ENCODE data around the gene HDAC2. TPM values are rescaled to one million over a fixed set of nuclear protein-coding genes. Genes with fewer than 3 reads are reported as not detected.
A peak's percentile ranks its signal among the peaks of the same experiment; 100 is the strongest.
"Not testable (repeated sequence)": the region's sequence is repeated elsewhere in the genome, so short reads cannot be mapped to it uniquely, and the experiment has no call there.

The HDAC2 gene
- total RNA-seq, 4 donors from 2014 or later, result 29.6 to 49.5 (median 43.8) TPM

DNA sequence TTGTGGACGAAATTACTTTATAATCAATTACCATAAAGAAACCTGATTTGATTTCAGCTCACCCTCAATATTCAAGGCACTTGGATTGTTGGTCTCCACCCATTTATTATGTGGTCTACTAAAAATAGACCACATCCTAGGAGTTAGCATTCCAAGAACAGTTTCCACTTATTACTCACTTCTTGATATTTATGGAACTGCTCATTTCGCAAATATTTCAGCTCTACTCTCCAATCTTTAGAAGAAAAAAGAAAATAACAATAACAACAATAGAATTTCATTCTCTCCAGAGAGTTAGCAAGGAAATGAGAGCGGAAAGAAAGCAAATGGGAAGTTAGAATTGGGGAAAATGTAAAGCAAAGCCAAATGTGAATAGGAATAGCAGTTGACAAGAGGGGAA is 26.2 kb upstream of the HDAC2 start:
- no peak for DNase-seq
- H3K27me3 ChIP-seq, result no peaks in the 10 kb centered on the region
- TF ChIP-seq, protein P1, sequence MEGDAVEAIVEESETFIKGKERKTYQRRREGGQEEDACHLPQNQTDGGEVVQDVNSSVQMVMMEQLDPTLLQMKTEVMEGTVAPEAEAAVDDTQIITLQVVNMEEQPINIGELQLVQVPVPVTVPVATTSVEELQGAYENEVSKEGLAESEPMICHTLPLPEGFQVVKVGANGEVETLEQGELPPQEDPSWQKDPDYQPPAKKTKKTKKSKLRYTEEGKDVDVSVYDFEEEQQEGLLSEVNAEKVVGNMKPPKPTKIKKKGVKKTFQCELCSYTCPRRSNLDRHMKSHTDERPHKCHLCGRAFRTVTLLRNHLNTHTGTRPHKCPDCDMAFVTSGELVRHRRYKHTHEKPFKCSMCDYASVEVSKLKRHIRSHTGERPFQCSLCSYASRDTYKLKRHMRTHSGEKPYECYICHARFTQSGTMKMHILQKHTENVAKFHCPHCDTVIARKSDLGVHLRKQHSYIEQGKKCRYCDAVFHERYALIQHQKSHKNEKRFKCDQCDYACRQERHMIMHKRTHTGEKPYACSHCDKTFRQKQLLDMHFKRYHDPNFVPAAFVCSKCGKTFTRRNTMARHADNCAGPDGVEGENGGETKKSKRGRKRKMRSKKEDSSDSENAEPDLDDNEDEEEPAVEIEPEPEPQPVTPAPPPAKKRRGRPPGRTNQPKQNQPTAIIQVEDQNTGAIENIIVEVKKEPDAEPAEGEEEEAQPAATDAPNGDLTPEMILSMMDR (IDR thresholded peaks at IDR 0.05), result no peak
- no peak for TF ChIP-seq POLR2A (IDR thresholded peaks at IDR 0.05)
- H3K9me3 ChIP-seq, result no peaks in the 10 kb centered on the region
- H3K4me1 ChIP-seq, result no peaks in the 10 kb centered on the region
- H3K4me3 ChIP-seq, result no peak overlapping the region
- no peak overlapping the region for H3K27ac ChIP-seq
- no peaks in the 10 kb centered on the region for H3K36me3 ChIP-seq

DNA sequence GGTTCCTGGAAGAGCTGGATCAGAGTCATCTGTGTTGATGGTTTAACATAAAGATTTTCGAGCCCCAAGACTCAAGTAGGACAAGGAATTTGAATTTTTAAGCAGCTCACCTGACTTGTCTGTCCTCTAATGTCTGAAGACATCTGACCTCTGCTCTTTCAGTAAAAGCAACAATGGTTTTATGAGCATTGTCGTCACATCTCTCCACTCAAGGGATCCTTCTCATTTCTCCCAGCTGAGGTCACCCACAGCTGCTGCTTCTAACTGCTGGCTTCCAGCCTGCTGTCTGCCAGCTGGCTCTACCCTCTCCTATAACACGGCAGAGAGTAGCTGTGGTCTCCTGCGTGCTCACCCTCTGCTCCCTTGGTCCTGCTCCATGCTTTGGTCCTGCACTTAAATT is 24.7 kb upstream of the HDAC2 start:
- Histone ChIP-seq H3K9me3 (no peaks in the 10 kb centered on the region), H3K36me3 (no peaks in the 10 kb centered on the region), H3K27ac (no peak overlapping the region), H3K27me3 (no peaks in the 10 kb centered on the region), H3K4me3 (no peak overlapping the region), H3K4me1 (no peaks in the 10 kb centered on the region)
- no peak for DNase-seq
- no peak for TF ChIP-seq POLR2A (IDR thresholded peaks at IDR 0.05)
- TF ChIP-seq, protein P1 (IDR thresholded peaks at IDR 0.05), result no peak

DNA sequence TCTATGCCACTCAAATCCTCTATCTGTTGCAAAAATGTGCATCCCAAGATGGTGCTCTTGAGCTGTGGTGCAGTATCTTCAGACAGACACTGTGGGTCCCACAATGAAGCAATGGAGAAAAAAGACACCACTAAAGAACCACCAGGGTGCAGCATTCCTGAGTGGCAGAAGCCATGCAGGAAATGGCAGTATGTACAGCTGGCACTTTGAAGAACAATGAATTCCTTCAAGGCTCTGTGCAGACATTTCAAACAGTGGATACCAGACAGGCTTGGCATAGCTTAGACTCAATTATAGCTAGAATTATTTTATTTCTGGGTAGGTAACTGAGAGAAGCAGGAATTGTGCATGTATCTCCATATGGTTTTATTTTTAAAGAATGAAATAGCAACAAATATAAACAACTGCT is 24.0 kb upstream of the HDAC2 start:
- no peak overlapping the region for H3K4me3 ChIP-seq
- H3K4me1 ChIP-seq, result no peaks in the 10 kb centered on the region
- DNase-seq, result peak in 1 of 3 donors; percentile 50
- no peaks in the 10 kb centered on the region for H3K36me3 ChIP-seq
- no peaks in the 10 kb centered on the region for H3K9me3 ChIP-seq
- H3K27ac ChIP-seq, result no peak overlapping the region
- no peak for TF ChIP-seq POLR2A (IDR thresholded peaks at IDR 0.05)
- TF ChIP-seq, protein P1 (IDR thresholded peaks at IDR 0.05), result peak in 5 of 6 experiments; percentile 3 to 58 (median 48)
- no peaks in the 10 kb centered on the region for H3K27me3 ChIP-seq

DNA sequence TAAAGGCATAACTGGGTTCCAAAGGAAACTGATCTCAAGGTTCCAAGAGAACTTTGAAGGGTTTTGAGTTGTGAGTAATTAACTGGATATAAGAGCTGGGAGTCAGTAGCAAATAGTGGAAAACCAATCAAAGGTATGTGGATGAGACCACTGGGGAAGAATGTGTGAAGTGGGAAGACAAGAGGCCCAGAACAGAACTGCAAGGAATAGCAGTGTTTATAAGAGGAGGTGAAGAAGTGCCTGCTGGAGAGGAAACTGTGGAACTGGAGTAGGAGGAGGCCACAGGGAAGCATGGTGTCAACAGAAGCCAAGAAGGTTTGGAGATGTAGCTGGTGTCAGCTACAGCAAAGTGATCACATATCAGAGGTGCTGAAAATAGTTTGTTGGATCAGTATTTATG is 18.7 kb upstream of the HDAC2 start:
- Histone ChIP-seq H3K4me1 (no peaks in the 10 kb centered on the region), H3K4me3 (no peak overlapping the region), H3K27me3 (no peaks in the 10 kb centered on the region), H3K9me3 (no peaks in the 10 kb centered on the region), H3K36me3 (no peaks in the 10 kb centered on the region), H3K27ac (no peak overlapping the region)
- DNase-seq, result no peak
- TF ChIP-seq, protein P1 (IDR thresholded peaks at IDR 0.05), result no peak
- no peak for TF ChIP-seq POLR2A (IDR thresholded peaks at IDR 0.05)

DNA sequence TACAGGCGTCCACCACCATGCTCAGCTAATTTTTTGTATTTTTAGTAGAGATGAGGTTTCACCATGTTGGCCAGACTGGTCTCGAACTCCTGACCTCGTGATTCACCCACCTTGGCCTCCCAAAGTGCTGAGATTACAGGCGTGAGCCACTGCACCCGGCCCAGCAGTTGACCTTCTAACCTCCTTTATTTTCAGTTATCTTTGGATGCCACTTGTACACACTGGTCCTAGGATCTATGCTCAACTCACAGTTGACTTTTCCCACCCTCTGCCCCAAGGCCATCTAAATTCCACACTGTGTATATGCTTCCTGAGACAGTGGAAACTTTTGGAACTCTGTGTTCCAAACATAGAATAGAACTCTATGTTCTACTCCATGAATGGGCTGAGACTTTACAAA is 11.7 kb upstream of the HDAC2 start:
- not testable (repeated sequence) for H3K27ac ChIP-seq, H3K4me1 ChIP-seq

DNA sequence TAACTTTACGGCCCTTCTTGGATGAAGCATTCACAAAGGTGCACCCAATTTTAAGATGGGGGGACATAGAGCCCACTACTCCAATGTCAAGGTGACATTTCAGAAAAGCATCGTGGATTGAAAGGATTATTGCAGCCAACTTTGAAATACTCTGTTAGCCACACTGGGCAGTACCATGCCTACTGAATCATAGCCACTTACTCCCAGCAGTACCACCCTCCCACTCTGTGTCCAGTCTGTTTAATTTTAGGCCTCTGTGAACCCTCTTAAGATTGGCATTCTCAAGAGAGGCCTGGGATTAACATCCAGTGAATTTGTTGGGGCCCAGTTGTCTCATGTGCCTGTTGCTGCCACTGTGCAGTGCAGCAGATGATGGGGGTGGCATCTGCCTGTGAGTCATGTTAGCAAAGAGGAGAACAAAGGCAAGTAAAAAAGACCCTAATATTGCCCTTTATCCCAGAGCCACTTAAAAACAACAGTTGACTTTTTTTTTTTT is 11.2 kb upstream of the HDAC2 start:
- H3K36me3 ChIP-seq, result no peaks in the 10 kb centered on the region
- no peak overlapping the region for H3K4me3 ChIP-seq
- H3K9me3 ChIP-seq, result no peaks in the 10 kb centered on the region
- DNase-seq, result no peak
- no peaks in the 10 kb centered on the region for H3K4me1 ChIP-seq
- no peak for TF ChIP-seq POLR2A (IDR thresholded peaks at IDR 0.05)
- TF ChIP-seq, protein P1 (IDR thresholded peaks at IDR 0.05), result no peak
- H3K27ac ChIP-seq, result no peak overlapping the region
- no peaks in the 10 kb centered on the region for H3K27me3 ChIP-seq

More for the DNA sequence above, 11.7 kb upstream of the HDAC2 start:
- H3K36me3 ChIP-seq, H3K27me3 ChIP-seq, DNase-seq, H3K9me3 ChIP-seq, H3K4me3 ChIP-seq: not testable (repeated sequence)

All from Peyer's patch (tissue), 4 donors.